B cell (primary cell): ENCODE measurements around the gene PPP1R15A.

ENCODE experiments used
- CTCF ChIP-seq: fragments of 200-600 bp; IDR thresholded peaks from one replicate; pipeline ENCODE4 v1.8.0; 2022; ENCODE audit warnings: antibody characterized with exemption, mild to moderate bottlenecking
- EZH2 ChIP-seq: IDR thresholded peaks from 2 replicates; pipeline ENCODE4 v1.6.1; 2012; ENCODE audit warnings: borderline replicate concordance, low read depth, mild to moderate bottlenecking, moderate library complexity, low read length; ENCODE audit not compliant: insufficient read depth, poor library complexity, severe bottlenecking

GRCh38 chr19:48872182-48872883 lies at the start of gene PPP1R15A:
- no peak for TF ChIP-seq CTCF
- TF ChIP-seq EZH2: no peak
